HG03520 (cell line): ENCODE results near the gene SGK1.
A peak's percentile ranks its signal among the peaks of the same experiment; 100 is the strongest.
"Not testable (repeated sequence)": the region's sequence is repeated elsewhere in the genome, so short reads cannot be mapped to it uniquely, and the experiment has no call there.

Experiments
- ATAC-seq: cut with Tn5 transposase; IDR thresholded peaks from one replicate; pipeline ENCODE4 v1.9.1; 2021; ENCODE audit warnings: mild to moderate bottlenecking, moderate library complexity; ENCODE audit not compliant: unreplicated experiment

SGK1 gene

GRCh38 chr6:134193536-134194498 lies 124.1 kb downstream of the SGK1 start:
- ATAC-seq, result no peak

GRCh38 chr6:134192609-134193008 lies 125.3 kb downstream of the SGK1 start:
- not testable (repeated sequence) for ATAC-seq

GRCh38 chr6:134190883-134191282 lies 127.0 kb downstream of the SGK1 start:
- ATAC-seq, result no peak

GRCh38 chr6:134187751-134188150 lies 130.2 kb downstream of the SGK1 start:
- no peak for ATAC-seq

GRCh38 chr6:134187154-134187553 lies 130.8 kb downstream of the SGK1 start:
- ATAC-seq, result no peak

- no peak for ATAC-seq
Measured at GRCh38 chr6:134186355-134186754, 131.6 kb downstream of the SGK1 start.

GRCh38 chr6:134185277-134185676 lies 132.6 kb downstream of the SGK1 start:
- ATAC-seq, result no peak

- ATAC-seq, result no peak
Measured at GRCh38 chr6:134183844-134184243, 134.1 kb downstream of the SGK1 start.

GRCh38 chr6:134182528-134182927 lies 135.4 kb downstream of the SGK1 start:
- no peak for ATAC-seq

GRCh38 chr6:134181726-134182125 lies 136.2 kb downstream of the SGK1 start:
- ATAC-seq, result not testable (repeated sequence)

- ATAC-seq, result not testable (repeated sequence)
Measured at GRCh38 chr6:134181251-134181650, 136.7 kb downstream of the SGK1 start.

GRCh38 chr6:134180540-134180939 lies 137.4 kb downstream of the SGK1 start:
- not testable (repeated sequence) for ATAC-seq

- no peak for ATAC-seq
Measured at GRCh38 chr6:134178161-134179044, 139.5 kb downstream of the SGK1 start.

GRCh38 chr6:134177753-134178160 lies 140.2 kb downstream of the SGK1 start:
- ATAC-seq, result no peak

- ATAC-seq, result no peak
Measured at GRCh38 chr6:134177236-134177635, 140.7 kb downstream of the SGK1 start.

GRCh38 chr6:134176264-134176975 lies 141.5 kb downstream of the SGK1 start:
- ATAC-seq, result no peak

- ATAC-seq, result no peak
Measured at GRCh38 chr6:134175532-134176263, 142.2 kb downstream of the SGK1 start.

- peak; percentile 69 for ATAC-seq
Measured at GRCh38 chr6:134174672-134175531, 143.0 kb downstream of the SGK1 start.

- peak; percentile 27 for ATAC-seq
Measured at GRCh38 chr6:134173936-134174671, 143.8 kb downstream of the SGK1 start.
